ENCODE data around the gene SRP54.

GRCh38 chr14:35042632-35043031, 59.8 kb downstream of the SRP54 start:
- TF ChIP-seq MYC (IDR thresholded peaks at IDR 0.05; ENCODE audit: low read depth, low read length) (no peak), POLR2A (IDR thresholded peaks at IDR 0.05; ENCODE audit: low read depth, low read length) (no peak), EZH2 (IDR thresholded peaks at IDR 0.05; ENCODE audit: borderline replicate concordance, low read depth, low read length, severe bottlenecking) (no peak), POLR2AphosphoS5 (IDR thresholded peaks at IDR 0.05; ENCODE audit: insufficient read depth, low read depth, low read length) (no peak), FOS (IDR thresholded peaks at IDR 0.05; ENCODE audit: borderline replicate concordance, insufficient read depth, low read length) (no peak), JUN (IDR thresholded peaks at IDR 0.05; ENCODE audit: borderline replicate concordance, insufficient read depth, insufficient read length, low read depth) (no peak)
- TF ChIP-seq, protein P1, sequence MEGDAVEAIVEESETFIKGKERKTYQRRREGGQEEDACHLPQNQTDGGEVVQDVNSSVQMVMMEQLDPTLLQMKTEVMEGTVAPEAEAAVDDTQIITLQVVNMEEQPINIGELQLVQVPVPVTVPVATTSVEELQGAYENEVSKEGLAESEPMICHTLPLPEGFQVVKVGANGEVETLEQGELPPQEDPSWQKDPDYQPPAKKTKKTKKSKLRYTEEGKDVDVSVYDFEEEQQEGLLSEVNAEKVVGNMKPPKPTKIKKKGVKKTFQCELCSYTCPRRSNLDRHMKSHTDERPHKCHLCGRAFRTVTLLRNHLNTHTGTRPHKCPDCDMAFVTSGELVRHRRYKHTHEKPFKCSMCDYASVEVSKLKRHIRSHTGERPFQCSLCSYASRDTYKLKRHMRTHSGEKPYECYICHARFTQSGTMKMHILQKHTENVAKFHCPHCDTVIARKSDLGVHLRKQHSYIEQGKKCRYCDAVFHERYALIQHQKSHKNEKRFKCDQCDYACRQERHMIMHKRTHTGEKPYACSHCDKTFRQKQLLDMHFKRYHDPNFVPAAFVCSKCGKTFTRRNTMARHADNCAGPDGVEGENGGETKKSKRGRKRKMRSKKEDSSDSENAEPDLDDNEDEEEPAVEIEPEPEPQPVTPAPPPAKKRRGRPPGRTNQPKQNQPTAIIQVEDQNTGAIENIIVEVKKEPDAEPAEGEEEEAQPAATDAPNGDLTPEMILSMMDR (IDR thresholded peaks at IDR 0.05; ENCODE audit: extremely low read depth in 1 of 2, insufficient read depth in 1 of 2, low read depth in 1 of 2, low read length in 2 of 2), result no peak
- TF ChIP-seq, protein P2, sequence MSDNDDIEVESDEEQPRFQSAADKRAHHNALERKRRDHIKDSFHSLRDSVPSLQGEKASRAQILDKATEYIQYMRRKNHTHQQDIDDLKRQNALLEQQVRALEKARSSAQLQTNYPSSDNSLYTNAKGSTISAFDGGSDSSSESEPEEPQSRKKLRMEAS (IDR thresholded peaks at IDR 0.05; ENCODE audit: insufficient read depth, insufficient read length), result no peak
